ENCODE measurements around the gene ARMH3. TPM values are rescaled to one million over a fixed set of nuclear protein-coding genes. Genes with fewer than 3 reads are reported as not detected.
A peak's percentile ranks its signal among the peaks of the same experiment; 100 is the strongest.
"Not testable (repeated sequence)": the region's sequence is repeated elsewhere in the genome, so short reads cannot be mapped to it uniquely, and the experiment has no call there.

The ARMH3 gene
- total RNA-seq, 1 donor: 13.6 TPM

DNA sequence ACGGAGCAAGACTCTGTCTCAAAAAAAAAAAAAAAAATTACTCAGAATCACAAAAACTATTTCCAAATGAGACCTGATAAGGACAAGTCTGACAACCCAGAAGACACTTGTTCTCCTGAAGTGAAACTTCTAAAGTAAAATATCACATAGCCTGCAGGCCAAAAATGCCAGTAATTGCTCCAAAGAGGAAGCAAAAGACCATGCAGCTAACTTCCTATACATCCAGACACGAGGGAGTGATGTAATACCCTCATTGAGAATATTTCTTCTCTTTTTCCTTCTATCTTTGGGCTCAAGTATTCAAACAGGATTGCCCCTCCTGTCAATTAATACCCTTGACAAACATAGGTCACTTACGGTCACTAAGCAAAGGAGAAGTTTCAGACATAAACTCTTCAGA is 31.2 kb downstream of the ARMH3 start:
- DNase-seq (ENCODE audit: low read depth): no peak
- TF ChIP-seq, protein P1, sequence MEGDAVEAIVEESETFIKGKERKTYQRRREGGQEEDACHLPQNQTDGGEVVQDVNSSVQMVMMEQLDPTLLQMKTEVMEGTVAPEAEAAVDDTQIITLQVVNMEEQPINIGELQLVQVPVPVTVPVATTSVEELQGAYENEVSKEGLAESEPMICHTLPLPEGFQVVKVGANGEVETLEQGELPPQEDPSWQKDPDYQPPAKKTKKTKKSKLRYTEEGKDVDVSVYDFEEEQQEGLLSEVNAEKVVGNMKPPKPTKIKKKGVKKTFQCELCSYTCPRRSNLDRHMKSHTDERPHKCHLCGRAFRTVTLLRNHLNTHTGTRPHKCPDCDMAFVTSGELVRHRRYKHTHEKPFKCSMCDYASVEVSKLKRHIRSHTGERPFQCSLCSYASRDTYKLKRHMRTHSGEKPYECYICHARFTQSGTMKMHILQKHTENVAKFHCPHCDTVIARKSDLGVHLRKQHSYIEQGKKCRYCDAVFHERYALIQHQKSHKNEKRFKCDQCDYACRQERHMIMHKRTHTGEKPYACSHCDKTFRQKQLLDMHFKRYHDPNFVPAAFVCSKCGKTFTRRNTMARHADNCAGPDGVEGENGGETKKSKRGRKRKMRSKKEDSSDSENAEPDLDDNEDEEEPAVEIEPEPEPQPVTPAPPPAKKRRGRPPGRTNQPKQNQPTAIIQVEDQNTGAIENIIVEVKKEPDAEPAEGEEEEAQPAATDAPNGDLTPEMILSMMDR (IDR thresholded peaks at IDR 0.05; ENCODE audit: insufficient read depth, low read length): no peak
- H3K4me3 ChIP-seq (ENCODE audit: low read depth, low read length): no peak overlapping the region

- DNase-seq (ENCODE audit: low read depth): no peak
- H3K4me3 ChIP-seq (ENCODE audit: low read depth, low read length): no peak overlapping the region
- TF ChIP-seq, protein P1 (IDR thresholded peaks at IDR 0.05; ENCODE audit: insufficient read depth, low read length): no peak
Measured at GRCh38 chr10:102020938-102021337, 35.0 kb downstream of the ARMH3 start.

GRCh38 chr10:102017295-102017694 is 38.7 kb downstream of the ARMH3 start:
- TF ChIP-seq, protein P1 (IDR thresholded peaks at IDR 0.05; ENCODE audit: insufficient read depth, low read length): no peak
- no peak for DNase-seq (ENCODE audit: low read depth)
- H3K4me3 ChIP-seq (ENCODE audit: low read depth, low read length): no peak overlapping the region

DNA sequence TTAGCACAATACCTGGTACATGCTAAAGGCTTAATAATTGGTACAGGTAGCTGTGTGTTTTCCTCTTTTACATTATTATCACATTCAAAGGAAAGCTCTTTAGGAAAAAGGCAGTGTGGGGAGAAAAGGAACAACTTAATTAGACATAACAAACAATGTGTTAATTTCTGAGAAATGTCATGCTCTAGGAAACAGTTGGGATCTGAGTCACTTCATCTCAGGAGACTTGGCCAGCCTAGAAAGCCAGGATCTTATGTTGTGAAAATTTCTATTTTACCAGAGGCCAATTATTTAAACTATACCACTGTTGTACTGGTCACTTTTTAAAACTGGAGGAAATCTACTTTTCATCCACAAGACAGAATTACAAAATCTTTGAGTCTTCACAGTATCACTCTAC is 39.6 kb downstream of the ARMH3 start:
- TF ChIP-seq, protein P1 (IDR thresholded peaks at IDR 0.05; ENCODE audit: insufficient read depth, low read length): no peak
- no peak for DNase-seq (ENCODE audit: low read depth)
- no peak overlapping the region for H3K4me3 ChIP-seq (ENCODE audit: low read depth, low read length)

DNA sequence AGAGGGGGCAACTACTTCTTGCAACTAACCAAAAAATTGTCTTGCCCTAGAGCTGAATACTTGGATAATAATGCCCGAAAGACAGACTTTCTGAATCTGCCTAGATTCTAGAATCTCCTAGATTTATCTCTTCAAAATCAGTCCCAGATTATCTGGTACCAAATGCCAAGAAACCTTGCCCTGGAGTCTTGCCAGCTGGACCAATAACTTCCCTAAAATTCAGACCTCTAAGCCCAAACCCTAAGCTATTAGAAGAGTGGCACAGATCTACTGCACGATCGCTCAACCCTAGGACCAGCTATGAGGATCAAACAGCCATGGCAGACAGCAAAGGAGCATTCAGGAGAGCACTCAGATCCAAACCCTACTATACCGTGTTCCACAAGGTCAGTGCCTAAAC is 45.0 kb downstream of the ARMH3 start:
- DNase-seq (ENCODE audit: low read depth): no peak
- TF ChIP-seq, protein P1 (IDR thresholded peaks at IDR 0.05; ENCODE audit: insufficient read depth, low read length): no peak
- no peak overlapping the region for H3K4me3 ChIP-seq (ENCODE audit: low read depth, low read length)

- DNase-seq (ENCODE audit: low read depth): peak; percentile 95
- TF ChIP-seq, protein P1 (IDR thresholded peaks at IDR 0.05; ENCODE audit: insufficient read depth, low read length): peak; percentile 100
- H3K4me3 ChIP-seq (ENCODE audit: low read depth, low read length): no peak overlapping the region
Measured at GRCh38 chr10:102009801-102010425, 46.1 kb downstream of the ARMH3 start.

GRCh38 chr10:102007796-102008195 is 48.2 kb downstream of the ARMH3 start:
- H3K4me3 ChIP-seq (ENCODE audit: low read depth, low read length): no peak overlapping the region
- no peak for DNase-seq (ENCODE audit: low read depth)
- TF ChIP-seq, protein P1 (IDR thresholded peaks at IDR 0.05; ENCODE audit: insufficient read depth, low read length): no peak

DNA sequence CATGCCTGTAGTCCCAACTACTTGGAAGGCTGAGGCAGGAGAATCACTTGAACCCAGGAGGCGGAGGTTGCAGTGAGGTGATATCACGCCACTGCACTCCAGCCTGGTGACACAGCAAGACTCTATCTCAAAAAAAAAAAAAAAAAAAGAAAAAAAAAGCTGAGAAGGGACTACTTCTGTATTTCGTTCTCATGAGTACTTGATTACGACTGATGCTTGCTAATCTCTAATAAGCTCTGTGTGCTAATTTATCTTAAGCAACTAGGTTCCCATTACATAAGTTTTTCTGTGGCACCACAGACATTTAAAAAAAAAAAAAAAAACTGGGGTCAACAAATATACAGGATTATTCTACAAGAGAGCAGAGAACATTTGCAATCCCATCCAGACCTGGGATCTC is 48.9 kb downstream of the ARMH3 start:
- not testable (repeated sequence) for H3K4me3 ChIP-seq (ENCODE audit: low read depth, low read length); DNase-seq (ENCODE audit: low read depth)
